CD4-positive, alpha-beta T cell treated with Interleukin-17A for 1 hour (primary cell): ENCODE data around the gene LNP1.

Source experiments
- DNase-seq: peaks from one replicate; pipeline ENCODE4 v3.0.0-alpha.2; 2020

LNP1 gene

DNA sequence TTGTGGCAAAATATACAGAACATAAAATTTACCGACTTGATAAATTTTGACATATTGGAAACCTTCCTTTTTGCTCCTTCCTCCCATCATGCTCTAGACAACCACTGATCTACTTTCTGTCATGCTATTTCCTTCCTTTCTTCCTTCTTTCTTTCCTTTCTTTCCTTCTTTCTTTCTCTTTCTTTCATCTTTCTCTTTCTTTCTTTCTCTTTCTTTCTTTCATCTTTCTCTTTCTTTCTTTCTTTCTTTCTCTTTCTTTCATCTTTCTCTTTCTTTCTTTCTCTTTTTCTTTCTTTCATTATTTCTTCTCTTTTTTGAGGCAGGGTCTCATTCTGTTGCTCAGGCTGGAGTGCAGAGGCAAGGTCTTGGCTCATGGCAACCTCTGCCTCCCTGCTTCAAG is 82.2 kb downstream of the LNP1 start:
- DNase-seq, result no peak

DNA sequence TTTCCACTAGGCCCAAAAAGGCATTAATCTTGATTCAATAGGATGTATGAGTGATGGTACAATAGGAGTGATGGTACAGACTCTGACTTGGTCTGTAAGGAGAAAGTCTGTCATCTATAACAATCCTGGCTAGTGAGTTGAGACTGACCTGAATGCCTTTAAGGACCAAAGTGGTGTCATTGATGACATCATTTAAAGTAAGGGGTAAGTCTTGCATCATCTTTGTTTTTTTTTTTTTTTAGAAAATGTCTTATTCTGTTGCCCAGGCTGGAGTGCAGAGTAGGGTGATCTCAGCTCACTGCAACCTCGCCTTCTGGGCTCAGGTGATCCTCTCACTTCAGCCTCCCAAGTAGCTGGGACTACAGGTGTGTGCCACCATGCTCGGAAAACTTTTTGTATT is 85.5 kb downstream of the LNP1 start:
- no peak for DNase-seq

DNA sequence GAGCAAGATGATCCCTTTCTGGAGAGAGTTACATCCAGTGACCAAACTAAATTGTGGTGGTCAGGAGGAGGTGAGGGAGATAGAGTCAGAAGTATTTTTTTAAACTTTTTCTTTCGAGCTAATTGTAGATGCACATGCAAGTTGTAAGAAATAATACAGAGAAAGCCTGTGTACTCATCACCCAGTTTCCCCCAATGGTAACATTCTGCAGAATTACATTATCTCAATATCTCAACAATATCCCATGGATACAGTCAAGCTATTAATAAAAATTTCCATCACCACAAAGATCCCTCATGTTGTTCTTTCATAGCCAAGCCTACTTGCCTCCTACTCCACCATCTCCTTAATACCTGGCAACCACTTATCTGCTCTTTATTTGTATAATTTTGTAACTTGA is 87.8 kb downstream of the LNP1 start:
- DNase-seq, result no peak

GRCh38 chr3:100492059-100493006 is 91.0 kb downstream of the LNP1 start, which contains the start of gene TMEM45A:
TMEM45A (plus strand) TSS chr3:100492619; CDS start chr3:100555212, 62,593 bp downstream.
- DNase-seq, result peak; percentile 81

DNA sequence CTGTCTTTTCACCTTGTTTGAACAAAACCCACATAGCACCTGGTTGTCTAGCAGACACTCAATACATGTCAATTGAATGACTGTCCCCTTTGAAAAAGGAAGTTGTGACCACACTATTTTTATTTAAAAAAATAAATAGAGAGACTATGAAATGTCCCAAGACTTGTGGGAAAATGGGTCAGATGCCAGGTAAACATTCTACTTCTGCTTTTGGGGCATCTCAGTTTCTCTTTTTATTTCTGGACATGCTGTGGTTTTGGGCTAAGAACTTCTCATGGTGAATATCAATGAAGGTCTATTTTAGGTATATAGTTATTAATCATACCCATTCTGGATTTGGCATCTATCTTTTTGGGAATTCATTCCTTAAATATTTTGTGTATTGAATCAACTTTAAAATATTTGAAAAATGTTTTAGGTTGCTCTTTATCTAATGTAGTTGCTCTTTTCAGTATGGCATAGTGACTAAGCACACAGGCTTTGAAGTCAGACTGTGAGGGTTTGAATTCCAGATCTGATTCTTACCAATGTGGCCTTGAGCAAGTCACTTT is 95.4 kb downstream of the LNP1 start:
- no peak for DNase-seq

DNA sequence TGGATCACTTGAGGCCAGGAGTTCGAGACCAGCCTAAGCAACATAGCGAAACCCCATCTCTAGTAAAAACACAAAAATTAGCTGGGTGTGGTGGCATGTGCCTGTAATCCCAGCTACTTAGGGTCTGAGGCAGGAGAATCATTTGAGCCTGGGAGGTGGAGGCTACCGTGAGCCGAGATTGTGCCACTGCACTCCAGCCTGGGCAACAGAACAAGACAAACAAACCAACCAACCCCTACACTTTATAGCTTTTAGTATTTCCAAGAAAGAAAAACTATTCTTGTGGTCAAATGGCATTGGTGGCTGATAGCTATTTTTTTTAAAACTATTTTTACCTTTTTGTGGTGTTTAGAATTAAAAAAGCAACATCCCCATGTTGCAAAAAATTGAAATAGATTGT is 98.3 kb downstream of the LNP1 start:
- no peak for DNase-seq

DNA sequence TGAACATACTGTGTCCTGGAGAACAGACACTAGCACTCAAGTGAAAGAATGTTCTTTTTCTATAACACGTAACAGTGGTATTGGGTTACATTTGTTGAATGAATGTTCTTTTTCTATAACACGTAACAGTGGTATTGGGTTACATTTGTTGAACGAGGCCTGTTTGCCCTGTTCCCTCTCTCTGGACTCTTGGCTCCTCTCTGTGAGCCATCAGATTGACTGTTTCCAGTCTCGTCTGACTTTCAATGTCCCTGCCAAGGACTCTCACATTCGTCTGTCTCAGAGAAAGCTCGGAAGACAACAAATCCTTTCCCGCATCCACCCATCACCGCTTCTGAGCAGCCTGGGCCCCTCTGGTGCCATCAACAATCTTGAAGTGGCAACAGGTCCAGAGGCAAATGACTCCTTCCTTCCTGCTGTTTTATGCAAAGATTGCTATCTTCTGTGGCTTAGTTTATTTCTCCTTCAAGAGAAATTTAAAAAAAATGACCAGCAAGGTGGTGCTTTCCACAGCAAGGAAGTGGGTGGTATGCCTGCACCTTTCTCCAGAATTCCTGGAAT is 99.1 kb downstream of the LNP1 start:
- DNase-seq, result no peak

DNA sequence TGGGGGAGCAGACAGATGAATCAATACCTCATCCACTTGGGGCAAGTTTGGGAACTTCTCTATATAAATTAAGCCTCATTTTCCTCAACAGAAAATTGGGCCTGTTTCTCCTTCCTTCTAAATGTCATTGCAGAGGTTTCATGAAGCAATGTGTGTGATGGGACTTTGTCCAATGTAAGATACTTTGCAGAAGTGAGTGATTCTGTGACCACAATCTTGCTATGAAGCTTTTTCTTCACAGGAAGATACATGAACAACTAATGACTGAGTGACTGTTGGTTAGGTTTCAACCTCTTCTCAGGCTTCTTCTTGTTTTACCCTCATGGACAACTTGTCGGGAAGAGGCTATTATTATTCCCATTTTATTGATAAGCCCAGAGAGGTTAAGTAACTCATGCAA is 102.1 kb downstream of the LNP1 start:
- DNase-seq, result no peak
